HUES64 (cell line): Measurements from ENCODE around the gene SRRM5.

Experiments
- H3K27ac ChIP-seq: 2 replicates; pipeline ENCODE4 v1.7.0; 2013; ENCODE audit warnings: low read depth, low read length, inconsistent platforms
- H3K27me3 ChIP-seq: 2 replicates; pipeline ENCODE4 v1.6.1; 2013; ENCODE audit warnings: mild to moderate bottlenecking, low read length; ENCODE audit not compliant: insufficient read depth
- H3K36me3 ChIP-seq: 2 replicates; pipeline ENCODE4 v1.6.1; 2013; ENCODE audit warnings: mild to moderate bottlenecking, low read length; ENCODE audit not compliant: insufficient read depth
- H3K4me1 ChIP-seq: 2 replicates; pipeline ENCODE4 v1.6.1; 2013; ENCODE audit warnings: mild to moderate bottlenecking, low read length, moderate library complexity; ENCODE audit not compliant: insufficient read depth
- H3K4me3 ChIP-seq: 2 replicates; pipeline ENCODE4 v1.5.1; 2013; ENCODE audit warnings: mild to moderate bottlenecking, low read length, moderate library complexity
- H3K9ac ChIP-seq: 2 replicates; pipeline ENCODE4 v1.6.1; 2013; ENCODE audit warnings: mild to moderate bottlenecking, low read depth, low read length
- H3K9me3 ChIP-seq: 2 replicates; pipeline ENCODE4 v1.6.1; 2013; ENCODE audit warnings: low read depth, low read length; ENCODE audit not compliant: insufficient read depth
- WGBS: fragments of 150-250, 120-280 bp; methylation state at CpG from one replicate; pipeline ENCODE4 v1.1.7; 2013; ENCODE audit warnings: missing lambda C conversion rate; 5-methylcytosine and 5-hydroxymethylcytosine counted together

SRRM5 gene

GRCh38 chr19:43591904-43592772 is 19.8 kb upstream of the SRRM5 start:
- Histone ChIP-seq H3K27ac (no peak overlapping the region), H3K36me3 (peaks cover 41% of the 10 kb centered on the region), H3K27me3 (no peaks in the 10 kb centered on the region), H3K9me3 (no peaks in the 10 kb centered on the region), H3K4me1 (no peaks in the 10 kb centered on the region), H3K9ac (no peak overlapping the region), H3K4me3 (no peak overlapping the region)
- WGBS: 96% methylated on average over 63 of the region's 63 CpGs

- no peaks in the 10 kb centered on the region for H3K27me3 ChIP-seq
- no peak overlapping the region for H3K9ac ChIP-seq
- H3K9me3 ChIP-seq: no peaks in the 10 kb centered on the region
- H3K27ac ChIP-seq: no peak overlapping the region
- H3K4me1 ChIP-seq: peaks cover 5% of the 10 kb centered on the region; the same call in 1 of the 2 replicates
- H3K36me3 ChIP-seq: peaks cover 41% of the 10 kb centered on the region
- H3K4me3 ChIP-seq: no peak overlapping the region
- 96% methylated on average over 37 of the region's 37 CpGs for WGBS
These were observed 19.0 kb upstream of the SRRM5 start for GRCh38 chr19:43592800-43593350.

- Histone ChIP-seq H3K4me3 (peak overlapping the region; percentile 86), H3K9ac (no peak overlapping the region), H3K9me3 (no peaks in the 10 kb centered on the region), H3K27me3 (no peaks in the 10 kb centered on the region), H3K36me3 (peaks cover 46% of the 10 kb centered on the region), H3K27ac (no peak overlapping the region), H3K4me1 (peaks cover 5% of the 10 kb centered on the region; the same call in 1 of the 2 replicates)
- 92% methylated on average over 9 of the region's 10 CpGs for WGBS
These were observed 17.7 kb upstream of the SRRM5 start for GRCh38 chr19:43594081-43594697.

GRCh38 chr19:43594710-43595604 is 16.9 kb upstream of the SRRM5 start:
- 4% methylated on average over 64 of the region's 64 CpGs for WGBS
- Histone ChIP-seq H3K27me3 (no peaks in the 10 kb centered on the region), H3K27ac (no peak overlapping the region; the same call in 1 of the 2 replicates), H3K36me3 (peaks cover 50% of the 10 kb centered on the region), H3K4me1 (peaks cover 5% of the 10 kb centered on the region; the same call in 1 of the 2 replicates), H3K4me3 (peak overlapping the region; percentile 86), H3K9me3 (no peaks in the 10 kb centered on the region), H3K9ac (peak overlapping the region; percentile 79)

GRCh38 chr19:43595605-43595998 is 16.3 kb upstream of the SRRM5 start:
- 2% methylated on average over 18 of the region's 18 CpGs for WGBS
- Histone ChIP-seq H3K9ac (peak overlapping the region; percentile 79), H3K4me3 (peak overlapping the region; percentile 86), H3K9me3 (no peaks in the 10 kb centered on the region), H3K36me3 (peaks cover 47% of the 10 kb centered on the region), H3K27me3 (no peaks in the 10 kb centered on the region), H3K4me1 (peaks cover 5% of the 10 kb centered on the region; the same call in 1 of the 2 replicates), H3K27ac (peak overlapping the region; percentile 68)

GRCh38 chr19:43595999-43596841 is 15.7 kb upstream of the SRRM5 start, which contains the start of the genes IRGQ and ZNF576:
TSS of gene IRGQ (minus strand) at chr19:43596134. CDS start at chr19:43595338, 796 bp downstream.
TSS of gene ZNF576 (plus strand) at chr19:43596595. CDS start at chr19:43597109, 514 bp downstream.
- H3K27me3 ChIP-seq: no peaks in the 10 kb centered on the region
- peaks cover 48% of the 10 kb centered on the region for H3K36me3 ChIP-seq
- peak within 1 kb of the TSS; percentile 92 for H3K27ac ChIP-seq

GRCh38 chr19:43596842-43597461 is 14.9 kb upstream of the SRRM5 start:
- Histone ChIP-seq H3K4me3 (peak overlapping the region; percentile 76), H3K36me3 (peaks cover 51% of the 10 kb centered on the region), H3K9me3 (no peaks in the 10 kb centered on the region), H3K27me3 (no peaks in the 10 kb centered on the region), H3K9ac (peak overlapping the region; percentile 84), H3K27ac (peak overlapping the region; percentile 92), H3K4me1 (peaks cover 5% of the 10 kb centered on the region; the same call in 1 of the 2 replicates)
- WGBS: 32% methylated on average over 7 of the region's 7 CpGs

More at GRCh38 chr19:43595999-43596841, 15.7 kb upstream of the SRRM5 start, which contains the start of the genes IRGQ and ZNF576:
- Histone ChIP-seq H3K9ac (peak within 1 kb of the TSS; percentile 84), H3K9me3 (no peaks in the 10 kb centered on the region), H3K4me3 (peak within 1 kb of the TSS; percentile 86), H3K4me1 (peaks cover 5% of the 10 kb centered on the region; the same call in 1 of the 2 replicates)
- WGBS: under 1% methylated on average over 60 of the region's 60 CpGs

- no peak overlapping the region; the same call in 1 of the 2 replicates for H3K9ac ChIP-seq
- peaks cover 5% of the 10 kb centered on the region; the same call in 1 of the 2 replicates for H3K4me1 ChIP-seq
- WGBS: 88% methylated on average over 5 of the region's 5 CpGs
- H3K9me3 ChIP-seq: no peaks in the 10 kb centered on the region
- no peak overlapping the region for H3K27ac ChIP-seq
- H3K4me3 ChIP-seq: peak overlapping the region; percentile 76; the same call in 1 of the 2 replicates
- peaks cover 48% of the 10 kb centered on the region for H3K36me3 ChIP-seq
- no peaks in the 10 kb centered on the region for H3K27me3 ChIP-seq
These were observed 14.0 kb upstream of the SRRM5 start for GRCh38 chr19:43597876-43598275.

GRCh38 chr19:43598445-43599240 is 13.2 kb upstream of the SRRM5 start:
- Histone ChIP-seq H3K36me3 (peaks cover 45% of the 10 kb centered on the region), H3K4me1 (peaks cover 5% of the 10 kb centered on the region; the same call in 1 of the 2 replicates), H3K9me3 (no peaks in the 10 kb centered on the region), H3K9ac (no peak overlapping the region), H3K27me3 (no peaks in the 10 kb centered on the region), H3K4me3 (no peak overlapping the region), H3K27ac (no peak overlapping the region)
- WGBS: 95% methylated on average over 19 of the region's 19 CpGs
